ENCODE measurements around the gene METTL6.

- no peak for TF ChIP-seq CTCF (IDR thresholded peaks at IDR 0.05; ENCODE audit: insufficient read depth, low read length)
- no peak for TF ChIP-seq POLR2AphosphoS5 (IDR thresholded peaks at IDR 0.05; ENCODE audit: low read depth)
- TF ChIP-seq SPI1 (IDR thresholded peaks at IDR 0.05; ENCODE audit: borderline replicate concordance, low read depth): no peak
Observed at GRCh38 chr3:15438983-15439382, 11.6 kb upstream of the METTL6 start.

Measured in HL-60 (cell line).